Karpas-422 (cell line): ENCODE results near the gene ZCCHC24. TPM values are rescaled to one million over a fixed set of nuclear protein-coding genes. Genes with fewer than 3 reads are reported as not detected.

Experiments
- DNase-seq: peaks from one replicate; pipeline ENCODE4 v3.0.0-alpha.2; 2015
- H2AFZ ChIP-seq: fragments of 200-600 bp; sonication (generic); 2 replicates; pipeline ENCODE4 v1.6.1; 2014; ENCODE audit warnings: antibody characterized with exemption, low read length, mixed read lengths
- H3K27ac ChIP-seq: fragments of 200-600 bp; sonication (generic); 2 replicates; pipeline ENCODE4 v1.5.1; 2014; ENCODE audit warnings: mild to moderate bottlenecking, low read length, moderate library complexity
- H3K27me3 ChIP-seq: fragments of 200-600 bp; sonication (generic); 2 replicates; pipeline ENCODE4 v1.6.1; 2014; ENCODE audit warnings: low read length, mixed read lengths
- H3K36me3 ChIP-seq: fragments of 200-600 bp; sonication (generic); 2 replicates; pipeline ENCODE4 v1.6.1; 2014; ENCODE audit warnings: low read length, mixed read lengths; ENCODE audit not compliant: insufficient read depth
- H3K4me1 ChIP-seq: fragments of 200-600 bp; sonication (generic); 2 replicates; pipeline ENCODE4 v1.6.1; 2014; ENCODE audit warnings: mild to moderate bottlenecking, low read length, mixed read lengths
- H3K4me2 ChIP-seq: fragments of 200-600 bp; sonication (generic); 2 replicates; pipeline ENCODE4 v1.6.1; 2014; ENCODE audit warnings: low read length, low read depth, mild to moderate bottlenecking; ENCODE audit not compliant: poor library complexity, severe bottlenecking
- H3K4me3 ChIP-seq: fragments of 200-600 bp; sonication (generic); 2 replicates; pipeline ENCODE4 v1.5.1; 2014; ENCODE audit warnings: mild to moderate bottlenecking, antibody characterized with exemption, low read length, mixed read lengths
- H3K79me2 ChIP-seq: fragments of 200-600 bp; sonication (generic); 2 replicates; pipeline ENCODE4 v1.6.1; 2014; ENCODE audit warnings: mild to moderate bottlenecking, low read length, mixed read lengths
- H3K9ac ChIP-seq: fragments of 200-600 bp; sonication (generic); 2 replicates; pipeline ENCODE4 v1.6.0; 2014; ENCODE audit warnings: low read length
- H3K9me2 ChIP-seq: fragments of 200-600 bp; sonication (generic), shearing (Covaris generic); replicated peaks from 2 replicates; pipeline ENCODE4 v1.6.0; 2014; ENCODE audit warnings: mild to moderate bottlenecking, low read length, moderate library complexity; ENCODE audit not compliant: insufficient read depth
- H3K9me3 ChIP-seq: fragments of 300-700, 200-600 bp; sonication (generic); 2 replicates; pipeline ENCODE4 v1.6.1; 2014; ENCODE audit warnings: low read length, mixed read lengths
- H4K20me1 ChIP-seq: fragments of 200-600 bp; sonication (generic); 2 replicates; pipeline ENCODE4 v1.6.1; 2014; ENCODE audit warnings: mild to moderate bottlenecking, antibody characterized with exemption, low read length, low read depth; ENCODE audit not compliant: insufficient read depth
- total RNA-seq: library from RNA; depleted of rRNA; stranded (reverse); fragments of >200 nt; shearing (Covaris generic); gene quantifications from 2 replicates; pipeline ENCODE4 v1.2.3, GENCODE V29; 2014; ENCODE audit warnings: low replicate concordance

The ZCCHC24 gene
- total RNA-seq, 1 experiment from 2014 or later: 0.60 TPM

DNA sequence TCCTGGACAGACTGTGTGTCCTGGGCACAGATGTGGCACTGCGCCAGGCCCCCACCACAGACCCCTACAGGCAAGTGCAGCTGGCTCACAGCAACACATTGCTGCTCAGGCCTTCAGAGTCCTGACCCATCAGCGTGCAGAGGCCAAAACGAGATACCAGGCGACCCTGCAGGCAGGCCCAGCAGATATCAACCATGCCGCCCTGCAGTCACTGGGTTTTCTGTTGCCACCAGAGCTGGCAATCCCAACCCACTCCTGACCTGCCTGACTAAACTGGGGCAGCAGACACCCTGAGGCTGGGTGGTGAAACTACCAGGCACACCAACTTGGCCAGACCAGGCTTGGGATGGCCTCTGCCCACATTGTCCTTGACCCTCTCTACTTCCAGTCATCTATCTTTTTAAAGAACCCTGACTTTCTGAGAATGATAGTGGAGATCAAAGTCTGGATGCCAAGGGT lies 20.3 kb downstream of the ZCCHC24 start:
- H3K9me3 ChIP-seq: no peaks in the 10 kb centered on the region
- H4K20me1 ChIP-seq: no peaks in the 10 kb centered on the region
- no peaks in the 10 kb centered on the region for H3K4me1 ChIP-seq
- no peak overlapping the region for H2AFZ ChIP-seq
- no peaks in the 10 kb centered on the region for H3K36me3 ChIP-seq
- no peak overlapping the region for H3K4me3 ChIP-seq
- H3K9ac ChIP-seq: no peak overlapping the region
- H3K79me2 ChIP-seq: no peaks in the 10 kb centered on the region
- no peaks in the 10 kb centered on the region for H3K27me3 ChIP-seq
- H3K4me2 ChIP-seq: no peak overlapping the region
- H3K9me2 ChIP-seq: no peaks in the 10 kb centered on the region
- DNase-seq: no peak
- H3K27ac ChIP-seq: no peak overlapping the region

DNA sequence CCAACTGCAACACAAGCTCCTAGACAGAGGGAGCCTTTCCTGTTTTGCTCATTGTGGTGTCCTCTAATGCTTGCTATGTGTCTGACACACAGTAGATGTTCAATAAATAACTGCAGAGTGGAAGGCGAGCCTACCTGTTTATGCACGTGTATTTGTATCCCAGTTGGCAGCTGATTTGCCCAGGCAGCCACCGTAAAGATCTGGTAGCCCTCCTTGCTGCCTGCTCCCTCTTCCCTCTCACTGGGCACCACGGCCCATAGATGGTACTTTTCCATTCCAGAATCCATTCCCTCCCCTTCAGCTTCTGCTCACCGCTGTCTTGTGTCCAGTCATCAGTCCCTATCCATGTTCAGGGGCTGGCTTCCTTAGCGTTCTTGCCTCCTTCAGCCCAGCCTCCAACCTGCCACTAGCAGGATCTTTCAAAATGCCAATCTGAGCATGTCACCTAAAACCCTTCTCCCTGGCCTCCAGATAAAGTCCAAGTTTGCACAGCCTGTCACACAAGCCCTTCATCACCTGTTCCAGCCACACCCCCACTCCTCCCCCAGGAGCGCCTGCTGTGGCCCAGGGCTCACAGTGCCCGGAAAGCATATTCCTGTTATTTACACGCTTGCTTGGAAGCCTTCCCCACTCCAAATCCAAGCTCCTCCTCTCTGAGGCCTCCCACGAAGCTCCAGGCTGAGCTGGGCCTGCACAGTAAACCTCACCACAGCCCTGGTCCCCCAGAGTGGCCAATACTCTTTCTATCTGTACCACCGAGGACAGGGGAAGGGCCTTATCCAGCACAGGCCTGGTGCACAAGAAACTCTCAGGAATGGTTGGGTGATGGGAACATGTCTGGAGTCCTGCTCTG lies 21.0 kb downstream of the ZCCHC24 start:
- Histone ChIP-seq H3K27ac (no peak overlapping the region), H3K27me3 (no peaks in the 10 kb centered on the region), H3K9ac (no peak overlapping the region), H3K36me3 (no peaks in the 10 kb centered on the region), H4K20me1 (no peaks in the 10 kb centered on the region), H3K4me3 (no peak overlapping the region), H3K4me1 (no peaks in the 10 kb centered on the region), H3K79me2 (no peaks in the 10 kb centered on the region), H3K4me2 (no peak overlapping the region), H2AFZ (no peak overlapping the region), H3K9me2 (no peaks in the 10 kb centered on the region), H3K9me3 (no peaks in the 10 kb centered on the region)
- DNase-seq: no peak

DNA sequence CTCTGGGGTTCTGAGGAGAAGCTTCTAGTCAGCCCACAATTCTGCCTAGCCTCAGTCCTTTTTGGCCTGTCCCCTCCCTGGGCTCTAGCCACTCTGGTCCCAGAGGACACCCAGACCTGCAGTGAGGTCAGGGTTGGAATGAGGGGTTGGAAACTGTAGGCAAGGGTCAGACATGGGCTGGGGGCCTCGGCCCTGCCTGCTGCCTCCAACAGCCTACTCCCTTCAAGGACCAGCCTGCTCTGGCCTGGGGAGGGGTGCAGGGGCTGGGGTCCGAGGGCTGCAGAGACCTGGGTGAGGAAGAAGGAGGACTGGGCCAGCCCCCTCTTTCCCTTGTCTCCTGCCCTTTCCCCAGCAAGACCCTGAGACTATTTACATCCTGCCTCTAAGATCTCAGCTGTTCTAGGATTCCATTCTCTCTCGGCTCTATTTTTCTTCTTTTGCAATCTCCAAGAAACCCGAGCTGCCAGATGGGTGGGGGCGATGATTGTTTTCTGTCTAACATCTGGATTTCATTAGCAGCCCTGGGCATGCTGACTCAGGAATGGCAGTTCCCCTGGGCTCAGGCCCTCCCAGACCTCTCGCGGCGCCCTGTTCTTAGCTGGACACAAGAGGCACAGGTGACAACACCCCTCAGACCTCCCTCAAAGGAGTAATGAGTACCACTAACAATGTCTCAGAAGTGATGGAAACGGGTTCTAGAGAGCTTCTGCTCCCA lies 23.1 kb downstream of the ZCCHC24 start:
- Histone ChIP-seq H3K27ac (no peak overlapping the region), H3K79me2 (no peaks in the 10 kb centered on the region), H2AFZ (no peak overlapping the region), H3K27me3 (no peaks in the 10 kb centered on the region), H3K9ac (no peak overlapping the region), H4K20me1 (no peaks in the 10 kb centered on the region), H3K9me2 (no peaks in the 10 kb centered on the region), H3K4me2 (no peak overlapping the region), H3K36me3 (no peaks in the 10 kb centered on the region), H3K4me3 (no peak overlapping the region), H3K4me1 (no peaks in the 10 kb centered on the region), H3K9me3 (no peaks in the 10 kb centered on the region)
- DNase-seq: no peak

DNA sequence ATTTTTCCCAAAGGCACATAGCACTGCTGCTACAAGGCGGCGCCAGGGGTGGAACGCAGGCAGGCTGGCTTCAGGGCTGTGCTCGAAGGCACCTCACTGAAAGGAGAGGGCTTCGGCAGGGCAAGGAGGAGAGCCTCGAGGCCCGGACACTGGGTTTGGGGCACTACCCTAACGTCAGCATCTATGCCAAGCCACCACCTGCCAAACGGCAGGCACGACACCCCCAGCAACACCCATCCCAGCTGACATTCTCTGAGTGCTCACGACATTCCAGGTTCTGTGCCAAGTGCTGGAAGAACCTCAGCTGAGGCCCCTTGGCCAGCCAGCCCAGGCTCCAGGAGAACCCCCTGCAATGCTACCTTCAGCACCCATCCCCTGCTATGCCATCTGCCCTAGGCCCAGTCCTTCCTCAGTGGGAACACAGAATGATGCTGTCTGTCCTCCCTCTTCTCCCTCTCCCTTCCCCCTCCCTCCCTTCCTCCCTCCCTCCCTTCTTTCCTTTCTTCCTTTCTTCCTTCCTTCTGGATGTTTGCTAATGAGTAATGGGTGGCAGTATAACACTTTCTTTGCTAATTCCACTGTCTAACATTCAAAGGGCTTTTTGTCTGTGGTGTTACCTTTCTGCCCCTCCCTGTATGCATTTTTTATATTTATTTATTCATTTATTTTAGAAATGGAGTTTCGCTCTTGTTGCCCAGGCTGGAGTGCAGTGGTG lies 24.3 kb downstream of the ZCCHC24 start:
- Histone ChIP-seq H2AFZ (no peak overlapping the region), H3K27ac (no peak overlapping the region), H3K4me2 (no peak overlapping the region), H3K4me1 (no peaks in the 10 kb centered on the region), H4K20me1 (no peaks in the 10 kb centered on the region), H3K9ac (no peak overlapping the region), H3K9me2 (no peaks in the 10 kb centered on the region), H3K4me3 (no peak overlapping the region), H3K27me3 (no peaks in the 10 kb centered on the region), H3K9me3 (no peaks in the 10 kb centered on the region), H3K79me2 (no peaks in the 10 kb centered on the region), H3K36me3 (no peaks in the 10 kb centered on the region)
- DNase-seq: no peak

DNA sequence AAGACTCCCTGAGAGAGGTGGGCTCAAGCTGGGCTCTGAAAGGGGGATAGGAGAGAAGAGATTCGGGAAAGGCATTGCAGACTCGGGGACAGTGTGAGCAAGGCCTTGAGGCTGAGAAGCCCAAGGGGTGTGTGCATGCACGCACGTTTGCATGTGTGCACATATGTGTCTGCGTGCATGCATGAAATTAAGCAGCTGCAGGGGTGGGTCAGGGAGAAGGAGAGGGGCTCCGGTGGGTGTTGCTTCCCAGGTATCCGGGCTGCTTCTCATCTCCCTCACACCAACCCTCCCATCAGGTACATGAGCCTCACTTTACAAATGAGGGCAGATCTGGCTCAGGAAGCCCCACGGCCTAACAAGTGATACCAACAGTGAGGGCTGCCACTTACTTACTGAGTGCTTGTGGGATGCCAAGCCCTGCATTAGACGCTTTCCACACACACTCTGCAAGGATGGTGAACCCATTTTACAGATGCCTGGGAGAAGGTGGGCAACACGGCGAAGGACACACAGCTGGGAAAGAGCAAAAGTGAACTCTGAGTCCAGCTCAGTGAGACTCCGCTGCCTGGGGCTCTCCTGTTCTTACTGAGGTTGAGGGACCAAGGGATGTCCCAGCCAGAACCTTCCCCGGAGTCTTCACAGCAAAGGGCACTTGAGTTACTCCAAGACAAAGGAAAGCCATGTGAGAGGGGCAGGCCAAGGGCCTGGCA lies 26.4 kb downstream of the ZCCHC24 start:
- no peak overlapping the region for H3K4me3 ChIP-seq
- no peaks in the 10 kb centered on the region for H3K36me3 ChIP-seq
- no peak overlapping the region for H3K4me2 ChIP-seq
- H3K9ac ChIP-seq: no peak overlapping the region
- no peaks in the 10 kb centered on the region for H3K9me2 ChIP-seq
- no peaks in the 10 kb centered on the region for H4K20me1 ChIP-seq
- H3K27ac ChIP-seq: no peak overlapping the region
- no peaks in the 10 kb centered on the region for H3K27me3 ChIP-seq
- H3K4me1 ChIP-seq: no peaks in the 10 kb centered on the region
- no peaks in the 10 kb centered on the region for H3K9me3 ChIP-seq
- no peaks in the 10 kb centered on the region for H3K79me2 ChIP-seq
- no peak for DNase-seq
- no peak overlapping the region for H2AFZ ChIP-seq

DNA sequence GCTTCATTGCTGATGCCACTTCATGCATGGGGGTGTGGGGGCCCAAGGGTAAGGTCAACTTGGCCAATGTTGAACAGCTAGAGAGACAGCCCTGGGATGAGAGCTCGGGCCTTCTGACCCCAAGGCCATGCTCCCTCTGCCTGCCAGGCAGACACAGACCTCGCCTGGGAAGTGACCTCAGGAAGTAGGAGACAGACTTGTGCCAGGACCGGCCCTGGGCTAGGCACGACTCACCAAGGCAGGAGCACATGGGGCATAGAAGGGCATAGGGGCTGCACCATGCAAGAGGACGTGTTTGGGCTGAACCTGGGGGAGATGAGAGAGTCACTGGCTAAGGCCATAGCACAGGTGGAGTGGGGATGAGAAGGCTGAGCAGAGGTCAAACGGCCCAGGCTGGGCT lies 27.1 kb downstream of the ZCCHC24 start:
- no peaks in the 10 kb centered on the region for H4K20me1 ChIP-seq
- H3K27me3 ChIP-seq: no peaks in the 10 kb centered on the region
- H2AFZ ChIP-seq: no peak overlapping the region
- H3K36me3 ChIP-seq: no peaks in the 10 kb centered on the region
- no peak overlapping the region for H3K27ac ChIP-seq
- H3K79me2 ChIP-seq: no peaks in the 10 kb centered on the region
- no peaks in the 10 kb centered on the region for H3K4me1 ChIP-seq
- no peak overlapping the region for H3K9ac ChIP-seq
- H3K4me2 ChIP-seq: no peak overlapping the region
- H3K9me2 ChIP-seq: no peaks in the 10 kb centered on the region
- DNase-seq: no peak
- H3K9me3 ChIP-seq: no peaks in the 10 kb centered on the region
- no peak overlapping the region for H3K4me3 ChIP-seq

DNA sequence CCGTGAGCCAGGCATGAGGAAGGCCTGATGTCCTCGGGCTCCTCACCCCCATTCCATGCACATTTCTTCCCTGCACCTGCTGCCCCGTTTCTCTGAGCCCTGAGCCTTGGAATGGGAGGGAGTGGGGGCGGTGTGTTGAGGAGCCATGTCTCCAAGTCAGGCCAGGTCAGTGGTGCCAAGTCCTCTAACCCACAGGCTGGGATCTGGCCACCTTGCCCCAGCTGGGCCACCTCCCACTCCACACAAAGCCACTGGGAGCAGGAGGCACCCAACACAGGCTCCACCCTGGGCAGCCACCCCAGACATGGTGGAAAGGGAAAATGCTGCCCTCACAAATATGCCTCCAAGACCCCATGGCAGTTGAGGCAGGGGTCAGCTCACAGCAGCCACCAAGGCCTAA lies 27.7 kb downstream of the ZCCHC24 start:
- Histone ChIP-seq H3K4me3 (no peak overlapping the region), H3K27me3 (no peaks in the 10 kb centered on the region), H3K9me2 (no peaks in the 10 kb centered on the region)

More for the DNA sequence above, 27.7 kb downstream of the ZCCHC24 start:
- Histone ChIP-seq H3K9ac (no peak overlapping the region), H3K79me2 (no peaks in the 10 kb centered on the region), H3K9me3 (no peaks in the 10 kb centered on the region), H3K27ac (no peak overlapping the region), H2AFZ (no peak overlapping the region), H4K20me1 (no peaks in the 10 kb centered on the region), H3K36me3 (no peaks in the 10 kb centered on the region), H3K4me1 (no peaks in the 10 kb centered on the region), H3K4me2 (no peak overlapping the region)
- DNase-seq: no peak
